Nephron progenitor cell (in vitro differentiated cells): ENCODE results near the gene RENBP.

ENCODE experiments used
- DNase-seq: peaks from one replicate; pipeline ENCODE4 v3.0.0; 2021
- H3K27ac Mint-ChIP-seq: 2 replicates; pipeline ENCODE4 v1.8.0; 2021; ENCODE audit warnings: mild to moderate bottlenecking, moderate library complexity, mixed read lengths
- H3K27me3 Mint-ChIP-seq: 2 replicates; pipeline ENCODE4 v1.8.0; 2021; ENCODE audit warnings: mild to moderate bottlenecking, low read depth, mixed read lengths; ENCODE audit not compliant: poor library complexity
- H3K36me3 Mint-ChIP-seq: 2 replicates; pipeline ENCODE4 v1.8.0; 2021; ENCODE audit warnings: low read depth, mixed read lengths
- H3K4me1 Mint-ChIP-seq: 2 replicates; pipeline ENCODE4 v1.8.0; 2021; ENCODE audit warnings: mixed read lengths
- H3K4me3 Mint-ChIP-seq: 2 replicates; pipeline ENCODE4 v1.8.0; 2021; ENCODE audit warnings: mild to moderate bottlenecking, moderate library complexity, mixed read lengths
- H3K9me3 Mint-ChIP-seq: 2 replicates; pipeline ENCODE4 v1.8.0; 2021; ENCODE audit warnings: mild to moderate bottlenecking, moderate library complexity, mixed read lengths
- TF ChIP-seq, protein P1 (sequence below): fragments of 200-600 bp; sonication (generic); IDR thresholded peaks from 2 replicates; pipeline ENCODE4 v1.5.0; 2021; ENCODE audit warnings: antibody characterized with exemption

RENBP gene

GRCh38 chrX:153945956-153946943 is 1.8 kb upstream of the RENBP start:
- Mint-ChIP-seq H3K27ac (no peak overlapping the region), H3K27me3 (peaks cover 4% of the 10 kb centered on the region), H3K36me3 (peaks cover 36% of the 10 kb centered on the region), H3K4me1 (peaks cover 50% of the 10 kb centered on the region), H3K9me3 (peaks cover under 1% of the 10 kb centered on the region), H3K4me3 (no peak overlapping the region)
- no peak for DNase-seq
- TF ChIP-seq, protein P1, sequence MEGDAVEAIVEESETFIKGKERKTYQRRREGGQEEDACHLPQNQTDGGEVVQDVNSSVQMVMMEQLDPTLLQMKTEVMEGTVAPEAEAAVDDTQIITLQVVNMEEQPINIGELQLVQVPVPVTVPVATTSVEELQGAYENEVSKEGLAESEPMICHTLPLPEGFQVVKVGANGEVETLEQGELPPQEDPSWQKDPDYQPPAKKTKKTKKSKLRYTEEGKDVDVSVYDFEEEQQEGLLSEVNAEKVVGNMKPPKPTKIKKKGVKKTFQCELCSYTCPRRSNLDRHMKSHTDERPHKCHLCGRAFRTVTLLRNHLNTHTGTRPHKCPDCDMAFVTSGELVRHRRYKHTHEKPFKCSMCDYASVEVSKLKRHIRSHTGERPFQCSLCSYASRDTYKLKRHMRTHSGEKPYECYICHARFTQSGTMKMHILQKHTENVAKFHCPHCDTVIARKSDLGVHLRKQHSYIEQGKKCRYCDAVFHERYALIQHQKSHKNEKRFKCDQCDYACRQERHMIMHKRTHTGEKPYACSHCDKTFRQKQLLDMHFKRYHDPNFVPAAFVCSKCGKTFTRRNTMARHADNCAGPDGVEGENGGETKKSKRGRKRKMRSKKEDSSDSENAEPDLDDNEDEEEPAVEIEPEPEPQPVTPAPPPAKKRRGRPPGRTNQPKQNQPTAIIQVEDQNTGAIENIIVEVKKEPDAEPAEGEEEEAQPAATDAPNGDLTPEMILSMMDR: no peak

DNA sequence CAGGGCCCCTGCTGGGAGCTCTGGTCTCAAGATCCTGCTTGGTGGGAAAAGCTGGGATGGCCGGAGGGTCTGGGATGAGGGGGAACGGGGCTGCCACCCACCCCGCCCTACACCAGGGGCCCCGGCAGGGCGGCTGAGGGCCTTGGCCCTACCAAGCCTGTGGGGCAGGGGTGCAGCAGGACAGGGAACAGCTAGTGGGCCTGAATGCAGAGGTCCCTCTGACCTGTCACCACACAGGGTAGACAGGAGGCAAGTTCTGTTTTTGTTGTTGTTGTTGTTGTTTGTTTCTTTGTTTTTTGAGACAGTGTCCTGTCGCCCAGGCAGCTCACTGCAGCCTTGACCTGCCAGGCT is 332 bp upstream of the RENBP start:
- H3K9me3 Mint-ChIP-seq: peaks cover 8% of the 10 kb centered on the region
- peaks cover 13% of the 10 kb centered on the region for H3K27me3 Mint-ChIP-seq
- H3K4me3 Mint-ChIP-seq: no peak overlapping the region
- H3K36me3 Mint-ChIP-seq: peaks cover 22% of the 10 kb centered on the region
- TF ChIP-seq, protein P1: no peak
- H3K4me1 Mint-ChIP-seq: peaks cover 48% of the 10 kb centered on the region
- no peak overlapping the region for H3K27ac Mint-ChIP-seq
- no peak for DNase-seq

DNA sequence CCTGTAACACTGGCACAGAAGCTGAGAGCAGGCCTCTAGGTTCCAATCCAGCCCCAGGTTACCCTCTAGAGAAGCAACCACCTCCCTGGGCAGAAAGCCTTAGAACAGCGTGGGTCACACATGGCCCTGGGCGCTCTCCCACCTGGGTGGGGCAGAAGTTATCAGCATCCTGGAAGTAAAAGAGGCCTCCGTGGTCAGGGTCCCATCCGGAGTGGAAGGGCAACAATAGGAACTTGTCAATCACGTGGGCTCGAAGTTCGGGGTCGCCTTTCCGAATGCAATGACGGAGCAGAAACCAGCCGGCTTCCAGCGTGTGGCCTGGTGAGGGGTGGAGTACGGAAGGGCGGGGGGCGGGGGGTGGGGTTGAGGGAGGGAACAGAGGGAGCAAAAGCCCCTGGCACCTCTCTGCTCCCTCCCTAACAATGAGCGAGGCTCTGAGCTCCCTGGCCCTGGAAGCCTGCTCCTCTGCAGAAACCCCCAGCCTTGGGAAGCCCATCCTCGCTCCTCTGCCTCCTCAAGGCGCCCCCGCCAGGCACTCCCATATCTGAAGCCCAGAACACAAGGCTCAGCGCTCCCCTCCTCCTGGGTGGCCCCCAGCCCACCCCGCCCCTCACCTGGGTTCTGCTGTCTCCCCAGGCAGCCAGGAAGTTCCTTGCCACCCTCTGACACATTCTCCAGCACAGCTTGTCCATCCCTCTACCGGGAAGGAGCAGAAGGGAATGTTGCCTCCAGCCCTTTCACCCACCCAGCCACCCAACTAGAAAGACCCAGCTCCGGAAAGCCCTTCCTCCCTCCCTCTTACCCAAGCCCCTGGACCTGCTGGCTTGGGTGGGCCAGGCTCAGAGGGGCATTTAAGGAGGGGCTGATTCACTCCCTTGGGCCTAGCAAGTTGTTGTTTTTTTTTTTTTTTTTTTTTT is 2.8 kb downstream of the RENBP start:
- Mint-ChIP-seq H3K4me1 (peaks cover 26% of the 10 kb centered on the region), H3K9me3 (peaks cover 25% of the 10 kb centered on the region), H3K36me3 (no peaks in the 10 kb centered on the region), H3K4me3 (no peak overlapping the region), H3K27ac (no peak overlapping the region), H3K27me3 (peaks cover 14% of the 10 kb centered on the region)
- no peak for DNase-seq
- TF ChIP-seq, protein P1: no peak

DNA sequence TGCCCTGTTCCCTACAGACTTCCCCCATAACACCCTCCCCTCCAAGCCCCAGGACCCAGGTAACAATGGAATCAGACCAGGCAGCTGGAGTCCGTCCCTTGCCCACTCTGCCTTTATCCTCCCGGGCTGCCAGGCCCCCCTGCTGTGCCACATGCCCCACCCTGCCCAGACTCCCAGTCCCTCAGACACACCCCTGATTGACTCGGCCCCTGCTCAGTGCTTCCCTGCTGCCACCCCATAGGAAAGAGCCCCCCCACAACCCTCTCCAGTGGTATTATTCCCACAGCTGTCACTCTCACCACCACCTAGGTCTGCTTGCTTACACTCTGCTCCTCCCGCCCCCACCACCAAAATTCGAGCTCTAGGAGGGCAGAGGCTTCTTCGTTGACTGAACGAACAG is 4.9 kb downstream of the RENBP start:
- H3K36me3 Mint-ChIP-seq: no peaks in the 10 kb centered on the region
- H3K9me3 Mint-ChIP-seq: peaks cover 33% of the 10 kb centered on the region
- no peak overlapping the region for H3K4me3 Mint-ChIP-seq
- peaks cover 14% of the 10 kb centered on the region for H3K27me3 Mint-ChIP-seq
- H3K27ac Mint-ChIP-seq: no peak overlapping the region
- H3K4me1 Mint-ChIP-seq: peaks cover 28% of the 10 kb centered on the region
- no peak for DNase-seq
- TF ChIP-seq, protein P1: no peak

DNA sequence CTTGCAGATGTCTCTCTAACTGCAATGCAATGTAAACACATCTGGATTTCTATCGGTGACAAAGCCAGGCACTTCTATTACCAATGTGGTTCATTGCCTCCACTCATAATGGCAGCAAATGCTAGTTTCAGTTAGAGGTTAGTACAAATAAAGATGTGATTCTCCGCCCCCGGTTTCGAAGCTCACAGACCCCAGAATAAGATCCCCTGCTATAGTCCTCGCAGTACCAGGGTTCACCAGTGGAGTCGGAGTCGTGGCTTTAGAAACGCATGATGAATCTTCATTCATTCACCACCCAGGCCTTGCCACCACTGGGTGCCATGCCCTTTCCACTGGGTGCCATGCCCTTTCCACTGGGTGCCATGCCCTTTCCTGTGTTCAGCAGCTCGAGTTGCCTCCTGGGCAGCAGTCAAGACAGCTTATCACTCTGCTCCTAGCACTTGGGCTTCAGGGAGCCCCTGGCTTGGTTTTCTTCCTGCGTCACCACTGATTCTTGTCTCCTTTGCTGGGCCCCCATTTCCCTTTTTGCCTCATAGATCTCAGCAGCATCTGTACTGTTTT is 6.1 kb downstream of the RENBP start:
- Mint-ChIP-seq H3K4me3 (no peak overlapping the region), H3K27me3 (peaks cover 14% of the 10 kb centered on the region), H3K36me3 (no peaks in the 10 kb centered on the region), H3K27ac (no peak overlapping the region), H3K9me3 (peaks cover 41% of the 10 kb centered on the region), H3K4me1 (peaks cover 26% of the 10 kb centered on the region)
- DNase-seq: no peak
- TF ChIP-seq, protein P1: no peak
